HepG2 (cell line): ENCODE data around the gene RPS28. TPM values are rescaled to one million over a fixed set of nuclear protein-coding genes. Genes with fewer than 3 reads are reported as not detected.
A peak's percentile ranks its signal among the peaks of the same experiment; 100 is the strongest.

ENCODE experiments used
- CCAR2 ChIP-seq: fragments of 200-400 bp; formaldehyde crosslinking; optimal IDR thresholded peaks from 2 replicates; pipeline ENCODE3; 2018; ENCODE audit warnings: low read depth, mild to moderate bottlenecking, low read length, moderate library complexity
- EHMT2 ChIP-seq: fragments of 200-600 bp; sonication (generic); IDR thresholded peaks from 2 replicates; pipeline ENCODE4 v1.7.0; 2017; ENCODE audit warnings: antibody characterized with exemption, low read depth, low read length, borderline replicate concordance
- GATAD2A ChIP-seq: IDR thresholded peaks from 2 replicates; pipeline ENCODE4 v1.6.1; 2016
- GPN1 ChIP-seq: sonication (generic); formaldehyde crosslinking; IDR thresholded peaks from 2 replicates; pipeline ENCODE4 v1.5.1; 2020; ENCODE audit warnings: missing genetic modification reagents, borderline replicate concordance
- HBP1 ChIP-seq: IDR thresholded peaks from 2 replicates; pipeline ENCODE4 v1.6.1; 2016; ENCODE audit warnings: low read depth, control low read depth
- HNRNPL ChIP-seq: fragments of 200-400 bp; formaldehyde crosslinking; IDR thresholded peaks from 2 replicates; pipeline ENCODE4 v1.6.1; 2017; ENCODE audit warnings: mild to moderate bottlenecking, low read depth, low read length
- ISL2 ChIP-seq: sonication (generic); formaldehyde crosslinking; IDR thresholded peaks from 2 replicates; pipeline ENCODE4 v1.5.0; 2020; ENCODE audit warnings: missing genetic modification reagents
- KAT8 ChIP-seq: IDR thresholded peaks from 2 replicates; pipeline ENCODE4 v1.6.1; 2016; ENCODE audit warnings: missing genetic modification reagents, missing compliant biosample characterization
- MAFG ChIP-seq: sonication (generic); formaldehyde crosslinking; IDR thresholded peaks from 2 replicates; pipeline ENCODE4 v1.5.1; 2020; ENCODE audit warnings: mild to moderate bottlenecking, missing genetic modification reagents
- MED1 ChIP-seq: sonication (generic); formaldehyde crosslinking; IDR thresholded peaks from 2 replicates; pipeline ENCODE4 v1.4.0; 2020; ENCODE audit warnings: missing genetic modification reagents
- MEIS2 ChIP-seq: sonication (generic); formaldehyde crosslinking; IDR thresholded peaks from 2 replicates; pipeline ENCODE4 v1.9.0; 2021; ENCODE audit warnings: mild to moderate bottlenecking, missing genetic modification reagents
- MLX ChIP-seq: IDR thresholded peaks from 2 replicates; pipeline ENCODE4 v1.6.1; 2016
- RBFOX2 ChIP-seq: fragments of 200-400 bp; formaldehyde crosslinking; IDR thresholded peaks from 2 replicates; pipeline ENCODE4 v1.6.1; 2017; ENCODE audit warnings: low read depth, mild to moderate bottlenecking, low read length
- USF2 ChIP-seq, 2 experiments: sonication (generic) in 1 of 2; formaldehyde crosslinking in 1 of 2; IDR thresholded peaks; 2 replicates each; pipeline versions ENCODE4 v1.5.1 to v1.6.1; 2011 to 2020; ENCODE audit warnings: borderline replicate concordance in 1 of 2, low read depth in 1 of 2, low read length in 1 of 2, mild to moderate bottlenecking in 1 of 2, missing genetic modification reagents in 1 of 2, moderate library complexity in 1 of 2
- ZBTB10 ChIP-seq: sonication (generic); formaldehyde crosslinking; IDR thresholded peaks from 2 replicates; pipeline ENCODE4 v1.4.0; 2020; ENCODE audit warnings: missing genetic modification reagents, borderline replicate concordance
- ZBTB46 ChIP-seq: sonication (generic); formaldehyde crosslinking; IDR thresholded peaks from 2 replicates; pipeline ENCODE4 v1.4.0; 2020; ENCODE audit warnings: mild to moderate bottlenecking, missing genetic modification reagents, borderline replicate concordance
- ZFP62 ChIP-seq: sonication (generic); formaldehyde crosslinking; IDR thresholded peaks from 2 replicates; pipeline ENCODE4 v1.4.0; 2020; ENCODE audit warnings: missing genetic modification reagents
- ZNF143 ChIP-seq: sonication (generic); formaldehyde crosslinking; IDR thresholded peaks from 2 replicates; pipeline ENCODE4 v1.4.0; 2020; ENCODE audit warnings: missing genetic modification reagents
- ZNF264 ChIP-seq: sonication (generic); formaldehyde crosslinking; IDR thresholded peaks from 2 replicates; pipeline ENCODE4 v1.4.0; 2020; ENCODE audit warnings: missing genetic modification reagents
- ZNF557 ChIP-seq: sonication (generic); formaldehyde crosslinking; IDR thresholded peaks from 2 replicates; pipeline ENCODE4 v1.4.0; 2020; ENCODE audit warnings: missing genetic modification reagents
- ZNF747 ChIP-seq: sonication (generic); formaldehyde crosslinking; IDR thresholded peaks from 2 replicates; pipeline ENCODE4 v1.8.1; 2023; ENCODE audit warnings: missing genetic modification reagents, mild to moderate bottlenecking, borderline replicate concordance
- ZNF780A ChIP-seq: sonication (generic); formaldehyde crosslinking; IDR thresholded peaks from 2 replicates; pipeline ENCODE4 v1.8.0; 2022; ENCODE audit warnings: mild to moderate bottlenecking, missing genetic modification reagents, moderate library complexity
- polyA plus RNA-seq, 8 experiments: library from polyadenylated mRNA; depleted of rRNA in 3 of 8; stranded (reverse) in 7 of 8; unstranded in 1 of 8; fragments of >200 nt; fragmentation: Illumina TruSeq in 4 of 8; extraction: Trizol in 4 of 8; gene quantifications; 2 replicates each; pipeline versions ENCODE4 v1.2.1 to v1.2.3, GENCODE V29; 2011 to 2016; ENCODE audit warnings: low read depth in 4 of 8, missing spikeins in 1 of 8, mixed read lengths in 1 of 8; ENCODE audit not compliant: insufficient read depth in 1 of 8
- total RNA-seq, 5 experiments: library from RNA; depleted of rRNA; stranded (reverse); fragments of >200 nt; fragmentation: Illumina TruSeq; extraction: Trizol; gene quantifications; 2 replicates each; pipeline ENCODE4 v1.2.3, GENCODE V29; 2016; ENCODE audit warnings: low read depth in 1 of 5

The RPS28 gene
- total and polyA plus RNA-seq, 2 of the 13 experiments (the other 11 are each of a cell fraction or from before 2014, with no cell fraction given): 281 to 545 TPM

GRCh38 chr19:8355631-8356402 is 34.5 kb downstream of the RPS28 start (continued):
- no peak for TF ChIP-seq ISL2 (CRISPR knock-in tag)
- peak; percentile 79 for TF ChIP-seq MED1 (CRISPR knock-in tag)
- TF ChIP-seq MAFG (CRISPR knock-in tag): no peak
- TF ChIP-seq EHMT2: no peak
- no peak for TF ChIP-seq MLX (CRISPR knock-in tag)
- TF ChIP-seq ZNF143 (CRISPR knock-in tag): peak; percentile 28; the same call in 1 of the 2 replicates
- no peak for TF ChIP-seq ZNF747 (CRISPR knock-in tag)
- no peak for TF ChIP-seq ZBTB10 (CRISPR knock-in tag)
- TF ChIP-seq KAT8 (CRISPR knock-in tag): 0 out of 2 replicates have a peak, but pooled peaks have one; percentile 32
- TF ChIP-seq ZFP62 (CRISPR knock-in tag): no peak
- TF ChIP-seq USF2 (IDR thresholded peaks at IDR 0.05; ENCODE audit: low read depth, low read length): no peak
- TF ChIP-seq USF2 (CRISPR knock-in tag; IDR thresholded peaks at IDR 0.05; ENCODE audit: borderline replicate concordance): no peak
- no peak for TF ChIP-seq ZNF264 (CRISPR knock-in tag)
- TF ChIP-seq HBP1 (CRISPR knock-in tag): 0 out of 2 replicates have a peak, but pooled peaks have one; percentile 55
- TF ChIP-seq RBFOX2: no peak
- TF ChIP-seq GPN1 (CRISPR knock-in tag): no peak
- TF ChIP-seq CCAR2: no peak
- no peak for TF ChIP-seq ZNF780A (CRISPR knock-in tag)
- no peak for TF ChIP-seq MEIS2
- TF ChIP-seq ZNF557: no peak
- no peak for TF ChIP-seq HNRNPL
- peak; percentile 79 for TF ChIP-seq GATAD2A
- no peak for TF ChIP-seq ZBTB46 (CRISPR knock-in tag)
